PFSK-1 (cell line): ENCODE data around the gene POU6F2.

Experiments
- FOXP2 ChIP-seq: optimal IDR thresholded peaks from 2 replicates; pipeline ENCODE3; 2011; ENCODE audit warnings: borderline replicate concordance, control low read depth, inconsistent platforms; ENCODE audit not compliant: insufficient read depth; ENCODE audit errors: extremely low read length, extremely low read depth
- POLR2AphosphoS5 ChIP-seq: IDR thresholded peaks from 2 replicates; pipeline ENCODE4 v1.6.1; 2012; ENCODE audit warnings: low read depth, mild to moderate bottlenecking, control low read depth, low read length, moderate library complexity
- TAF1 ChIP-seq: IDR thresholded peaks from 2 replicates; pipeline ENCODE4 v1.6.1; 2012; ENCODE audit warnings: low read length, control low read depth, borderline replicate concordance; ENCODE audit not compliant: insufficient read depth

GRCh38 chr7:39300276-39300675, 322.6 kb downstream of the POU6F2 start:
- TF ChIP-seq POLR2AphosphoS5, result no peak
- TF ChIP-seq TAF1, result no peak
- no peak for TF ChIP-seq FOXP2
